ENCODE measurements around the gene FBXL2.

- no peak for TF ChIP-seq POLR2A (IDR thresholded peaks at IDR 0.05; ENCODE audit: low read depth, low read length)
- TF ChIP-seq, protein P1, sequence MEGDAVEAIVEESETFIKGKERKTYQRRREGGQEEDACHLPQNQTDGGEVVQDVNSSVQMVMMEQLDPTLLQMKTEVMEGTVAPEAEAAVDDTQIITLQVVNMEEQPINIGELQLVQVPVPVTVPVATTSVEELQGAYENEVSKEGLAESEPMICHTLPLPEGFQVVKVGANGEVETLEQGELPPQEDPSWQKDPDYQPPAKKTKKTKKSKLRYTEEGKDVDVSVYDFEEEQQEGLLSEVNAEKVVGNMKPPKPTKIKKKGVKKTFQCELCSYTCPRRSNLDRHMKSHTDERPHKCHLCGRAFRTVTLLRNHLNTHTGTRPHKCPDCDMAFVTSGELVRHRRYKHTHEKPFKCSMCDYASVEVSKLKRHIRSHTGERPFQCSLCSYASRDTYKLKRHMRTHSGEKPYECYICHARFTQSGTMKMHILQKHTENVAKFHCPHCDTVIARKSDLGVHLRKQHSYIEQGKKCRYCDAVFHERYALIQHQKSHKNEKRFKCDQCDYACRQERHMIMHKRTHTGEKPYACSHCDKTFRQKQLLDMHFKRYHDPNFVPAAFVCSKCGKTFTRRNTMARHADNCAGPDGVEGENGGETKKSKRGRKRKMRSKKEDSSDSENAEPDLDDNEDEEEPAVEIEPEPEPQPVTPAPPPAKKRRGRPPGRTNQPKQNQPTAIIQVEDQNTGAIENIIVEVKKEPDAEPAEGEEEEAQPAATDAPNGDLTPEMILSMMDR (conservative IDR thresholded peaks at IDR 0.05; ENCODE audit: low read depth, low read length): no peak
- no peak for TF ChIP-seq CEBPB (IDR thresholded peaks at IDR 0.05; ENCODE audit: low read depth, low read length)
- TF ChIP-seq MXI1 (IDR thresholded peaks at IDR 0.05; ENCODE audit: borderline replicate concordance, low read depth, low read length): no peak
- TF ChIP-seq SMC3 (IDR thresholded peaks at IDR 0.05; ENCODE audit: low read depth, low read length): no peak
- no peak for TF ChIP-seq MAFK (IDR thresholded peaks at IDR 0.05; ENCODE audit: low read depth, low read length)
- TF ChIP-seq ELK1 (IDR thresholded peaks at IDR 0.05; ENCODE audit: borderline replicate concordance, low read depth, low read length): no peak
- no peak for TF ChIP-seq RAD21 (IDR thresholded peaks at IDR 0.05; ENCODE audit: low read length)
- no peak for TF ChIP-seq FOS (IDR thresholded peaks at IDR 0.05; ENCODE audit: low read depth, low read length)
- TF ChIP-seq MAZ (IDR thresholded peaks at IDR 0.05; ENCODE audit: borderline replicate concordance, low read depth, low read length): no peak
- no peak for TF ChIP-seq RFX5 (IDR thresholded peaks at IDR 0.05; ENCODE audit: low read depth, low read length)
Measured at GRCh38 chr3:33377489-33377888, 100.2 kb downstream of the FBXL2 start.
